Measurements from ENCODE around the gene PKP3.

PKP3 gene

GRCh38 chr11:363948-364761 is 29.9 kb upstream of the PKP3 start:
- DNase-seq (ENCODE audit: low read depth, low spot score), result no peak

DNA sequence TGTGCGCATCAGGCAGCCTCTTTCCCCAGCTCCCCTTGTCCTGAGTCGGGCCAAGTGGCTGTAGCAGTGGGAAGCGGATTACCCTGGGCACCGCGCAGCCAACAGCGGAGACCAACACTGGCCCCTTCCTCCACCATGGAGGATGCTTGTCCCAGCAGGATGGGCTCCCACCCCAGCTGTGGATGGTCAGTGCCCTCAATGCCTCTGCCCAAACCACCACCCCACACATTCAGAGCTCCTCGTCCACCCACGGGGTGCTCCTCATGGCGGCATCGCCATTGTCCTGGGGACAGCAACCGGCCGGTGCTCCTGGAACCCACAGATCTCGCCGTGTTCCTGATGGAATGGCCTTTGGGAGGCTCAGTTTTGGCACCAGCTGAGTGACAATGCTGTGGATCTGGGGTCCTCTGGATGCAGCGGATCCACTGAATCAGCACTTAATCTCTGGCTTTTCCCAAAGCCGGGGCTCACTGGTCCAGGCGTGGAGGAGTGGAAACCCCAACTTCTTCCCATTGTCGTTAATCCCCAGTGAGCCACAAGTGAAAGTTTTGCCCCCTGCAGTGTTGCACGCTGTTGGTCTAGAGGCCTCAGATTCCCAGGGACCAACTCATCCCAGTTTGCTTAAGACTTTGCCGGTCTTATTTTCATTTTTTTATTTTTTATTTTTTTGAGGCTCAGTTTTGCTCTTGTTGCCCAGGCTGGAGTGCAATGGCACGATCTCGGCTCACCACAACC is 28.9 kb upstream of the PKP3 start:
- DNase-seq (ENCODE audit: low read depth, low spot score), result no peak

DNA sequence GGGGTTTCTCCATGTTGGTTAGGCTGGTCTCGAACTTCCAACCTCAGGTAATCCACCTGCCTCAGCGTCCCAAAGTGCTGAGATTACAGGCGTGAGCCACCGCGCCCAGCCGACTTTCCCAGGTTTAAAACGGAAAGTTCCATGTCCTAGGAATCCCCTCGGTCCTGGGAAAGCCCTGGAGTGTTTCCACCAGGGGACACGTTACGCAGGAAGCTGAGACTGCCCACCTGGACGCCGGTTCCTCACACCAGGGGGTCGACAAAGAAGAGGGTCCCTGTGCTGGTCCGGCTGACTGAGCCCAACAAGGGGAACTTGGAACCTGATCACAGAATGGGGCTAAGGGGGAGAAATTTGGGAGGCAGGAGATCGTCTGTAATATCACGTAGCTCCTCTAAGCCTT is 28.2 kb upstream of the PKP3 start:
- no peak for DNase-seq (ENCODE audit: low read depth, low spot score)

DNA sequence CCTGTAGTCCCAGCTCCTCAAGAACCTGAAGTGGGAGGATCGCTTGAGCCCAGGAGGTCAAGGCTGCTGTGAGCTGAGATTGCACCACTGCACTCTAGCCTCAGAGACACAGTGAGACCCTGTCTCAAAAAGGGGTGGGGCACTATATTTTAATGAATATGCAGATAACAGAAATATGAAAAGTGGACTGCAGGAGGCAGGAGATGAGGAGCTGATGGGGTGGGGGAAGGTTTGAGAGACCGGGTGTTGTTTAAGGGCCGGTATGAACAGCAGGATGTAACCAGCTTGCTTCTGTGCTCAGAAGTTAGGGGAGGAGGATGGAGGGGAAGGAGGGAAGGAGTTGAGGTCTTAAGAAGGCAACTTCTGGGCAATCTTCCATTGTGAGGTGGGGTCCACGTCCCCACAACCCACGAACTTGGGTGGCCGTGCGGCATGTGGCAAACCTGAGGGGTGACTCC is 26.0 kb upstream of the PKP3 start:
- no peak for DNase-seq (ENCODE audit: low read depth, low spot score)

GRCh38 chr11:368414-369335 is 25.3 kb upstream of the PKP3 start:
- no peak for DNase-seq (ENCODE audit: low read depth, low spot score)

DNA sequence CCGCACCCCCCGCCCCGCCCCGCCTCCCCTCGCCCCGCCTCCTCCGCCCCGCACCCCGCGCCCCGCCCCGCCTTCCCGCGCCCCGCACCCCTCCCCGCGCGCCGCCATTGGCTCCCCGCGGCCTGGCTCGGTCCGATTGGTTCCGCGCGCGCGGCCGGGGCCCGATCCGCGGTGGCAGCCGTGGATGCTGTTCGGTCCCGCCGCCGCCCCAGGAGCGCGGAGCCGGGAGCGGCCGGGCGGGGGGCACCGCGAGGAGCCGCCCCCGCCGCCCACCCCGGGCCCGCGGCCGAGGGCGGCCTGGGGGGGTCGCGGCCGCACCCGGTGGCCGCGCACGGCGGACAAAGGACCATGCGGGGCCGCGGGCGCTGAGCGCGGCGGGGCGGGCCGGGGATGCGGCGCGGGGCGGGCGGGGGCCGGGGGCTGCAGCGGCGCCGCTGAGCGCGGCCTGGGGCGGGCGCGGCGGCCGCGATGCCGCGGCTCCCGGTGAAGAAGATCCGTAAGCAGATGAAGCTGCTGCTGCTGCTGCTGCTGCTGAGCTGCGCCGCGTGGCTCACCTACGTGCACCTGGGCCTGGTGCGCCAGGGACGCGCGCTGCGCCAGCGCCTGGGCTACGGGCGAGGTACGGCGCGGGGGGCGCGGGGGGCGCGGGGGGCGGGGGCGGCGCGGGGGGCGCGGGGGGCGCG is 24.5 kb upstream of the PKP3 start, which contains the start of gene B4GALNT4:
TSS of gene B4GALNT4 (plus strand) at position 164 of the 683 bp plus-strand sequence. CDS start at position 469, 305 bp downstream.
- DNase-seq (ENCODE audit: low read depth, low spot score), result no peak

- no peak for DNase-seq (ENCODE audit: low read depth, low spot score)
These were observed 23.7 kb upstream of the PKP3 start for GRCh38 chr11:370070-370941.

GRCh38 chr11:371051-371450 is 23.0 kb upstream of the PKP3 start:
- no peak for DNase-seq (ENCODE audit: low read depth, low spot score)

- no peak for DNase-seq (ENCODE audit: low read depth, low spot score)
These were observed 22.1 kb upstream of the PKP3 start for GRCh38 chr11:371716-372590.

- DNase-seq (ENCODE audit: low read depth, low spot score), result no peak
These were observed 20.9 kb upstream of the PKP3 start for GRCh38 chr11:372809-373715.

DNA sequence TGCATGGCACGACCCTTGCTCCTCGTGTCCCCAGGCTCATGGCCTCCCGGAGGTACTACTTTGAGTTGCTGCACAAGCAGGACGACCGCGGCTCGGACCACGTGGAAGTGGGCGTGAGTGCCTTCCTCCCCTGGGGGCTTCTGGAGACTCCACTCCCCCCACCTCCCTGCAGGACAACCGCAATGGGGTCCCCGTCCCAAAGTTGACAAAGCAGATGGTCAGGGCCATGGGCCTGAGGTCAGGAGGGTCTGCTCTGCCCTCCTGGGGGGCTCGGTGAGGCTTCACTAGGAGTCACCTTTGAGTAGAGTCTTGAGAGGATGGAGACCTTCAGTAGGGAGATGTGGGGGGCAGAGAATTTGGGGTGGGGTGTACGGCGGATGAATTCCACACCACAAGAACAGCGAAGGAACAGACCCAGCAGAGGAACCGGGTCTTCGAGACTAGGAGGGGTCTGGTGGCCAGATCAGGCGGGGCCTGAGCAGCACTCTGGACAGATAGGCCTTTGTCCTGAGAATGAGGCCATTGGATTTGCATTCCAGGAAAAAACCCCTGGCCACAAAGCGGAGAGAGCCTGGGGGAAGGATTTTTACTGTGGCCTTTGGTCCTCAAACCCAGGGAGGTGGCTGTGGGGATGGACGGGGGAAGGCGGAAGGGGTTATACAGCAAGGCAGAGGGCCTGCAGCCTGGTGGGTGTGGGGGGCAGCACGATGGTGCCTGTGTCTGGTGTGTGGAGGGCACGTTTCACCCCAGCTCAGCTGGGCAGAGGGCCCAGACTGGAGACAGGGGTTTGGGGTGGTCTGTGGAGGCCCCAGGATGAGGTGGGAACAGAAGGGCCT is 20.1 kb upstream of the PKP3 start:
- DNase-seq (ENCODE audit: low read depth, low spot score), result no peak

GRCh38 chr11:375065-376025 is 18.7 kb upstream of the PKP3 start:
- DNase-seq (ENCODE audit: low read depth, low spot score), result no peak

DNA sequence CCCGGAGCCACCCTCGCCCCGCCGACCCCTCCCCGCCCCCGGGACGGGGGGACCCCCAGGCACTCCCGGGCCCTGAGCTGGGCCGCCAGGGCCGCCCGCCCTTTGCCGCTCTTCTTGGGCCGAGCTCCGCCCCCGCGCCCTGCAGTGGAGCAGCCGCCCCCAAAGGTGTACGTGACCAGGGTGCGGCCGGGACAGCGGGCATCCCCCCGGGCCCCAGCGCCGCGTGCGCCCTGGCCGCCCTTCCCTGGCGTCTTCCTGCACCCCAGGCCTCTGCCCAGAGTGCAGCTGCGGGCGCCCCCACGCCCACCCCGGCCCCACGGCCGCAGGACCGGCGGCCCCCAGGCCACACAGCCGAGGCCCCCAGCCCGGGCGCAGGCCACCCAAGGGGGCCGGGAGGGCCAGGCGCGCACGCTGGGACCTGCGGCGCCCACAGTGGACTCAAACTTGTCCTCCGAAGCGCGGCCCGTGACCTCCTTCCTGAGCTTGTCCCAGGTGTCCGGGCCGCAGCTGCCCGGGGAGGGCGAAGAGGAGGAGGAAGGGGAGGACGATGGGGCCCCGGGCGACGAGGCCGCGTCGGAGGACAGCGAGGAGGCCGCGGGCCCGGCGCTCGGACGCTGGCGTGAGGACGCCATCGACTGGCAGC is 17.4 kb upstream of the PKP3 start:
- DNase-seq (ENCODE audit: low read depth, low spot score), result no peak

- DNase-seq (ENCODE audit: low read depth, low spot score), result no peak
These were observed 16.7 kb upstream of the PKP3 start for GRCh38 chr11:377174-377865.
